NCI-H1436 treated with DMSO at 0.1 percent for 48 hours (cell line): ENCODE results near the gene GLRA3.

Source experiments
- DNase-seq: peaks from one replicate; lab custom pipeline; 2025; lab: John Stamatoyannopoulos, UW

GLRA3 gene

DNA sequence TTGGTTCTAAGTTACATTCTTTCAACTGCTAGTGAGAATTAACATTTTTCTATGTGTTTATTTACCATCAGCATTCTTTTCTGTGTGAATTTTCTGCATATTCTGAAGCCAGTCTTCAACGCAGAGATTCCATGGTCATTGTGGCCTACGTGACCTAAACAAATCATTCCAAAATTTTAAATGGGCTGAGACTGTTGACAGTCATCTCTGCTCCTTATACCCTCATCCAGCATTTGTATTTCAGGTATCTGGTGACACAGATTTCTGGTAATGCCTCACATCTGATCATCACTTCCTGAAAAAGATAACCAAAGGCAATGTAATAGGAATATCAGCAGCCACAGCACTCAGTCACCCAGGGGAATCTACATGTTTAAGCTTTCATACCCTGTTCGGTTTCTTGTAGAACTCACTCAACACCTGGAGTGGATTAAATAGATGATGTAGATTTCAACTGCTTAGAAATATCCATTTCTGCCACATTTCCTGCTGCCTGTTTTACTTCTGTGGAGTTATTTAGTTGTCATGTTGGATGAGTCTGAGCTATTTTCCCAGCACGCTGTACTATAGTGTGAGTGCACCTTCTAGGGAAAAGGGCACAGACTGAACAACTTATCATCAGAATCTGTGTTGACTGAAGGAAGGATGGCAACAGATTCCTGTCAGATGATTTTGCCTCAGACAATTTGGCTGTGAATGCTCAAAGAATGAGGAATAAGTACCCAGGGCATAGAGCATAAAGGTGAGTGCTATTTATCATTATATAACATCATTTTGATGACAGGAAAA lies 233.7 kb downstream of the GLRA3 start:
- DNase-seq = no peak

DNA sequence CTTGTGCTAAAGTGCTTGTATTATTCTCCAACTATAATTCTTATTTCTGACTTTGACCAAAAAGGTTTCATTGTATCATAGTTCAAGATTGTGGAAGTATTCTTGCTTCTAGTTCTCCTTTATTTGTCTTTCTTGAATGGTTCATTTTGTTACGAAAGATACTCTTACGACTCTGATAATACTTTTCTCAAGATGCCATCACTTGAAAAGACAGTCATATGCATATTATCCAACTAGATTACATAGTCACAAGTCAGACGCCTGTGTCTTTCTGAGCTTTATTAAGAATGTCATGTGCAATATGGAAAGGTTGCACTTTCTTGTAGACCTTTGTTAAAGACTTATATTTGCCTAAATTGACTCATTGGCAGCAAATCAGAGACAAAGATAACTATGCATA lies 235.3 kb downstream of the GLRA3 start:
- no peak for DNase-seq

DNA sequence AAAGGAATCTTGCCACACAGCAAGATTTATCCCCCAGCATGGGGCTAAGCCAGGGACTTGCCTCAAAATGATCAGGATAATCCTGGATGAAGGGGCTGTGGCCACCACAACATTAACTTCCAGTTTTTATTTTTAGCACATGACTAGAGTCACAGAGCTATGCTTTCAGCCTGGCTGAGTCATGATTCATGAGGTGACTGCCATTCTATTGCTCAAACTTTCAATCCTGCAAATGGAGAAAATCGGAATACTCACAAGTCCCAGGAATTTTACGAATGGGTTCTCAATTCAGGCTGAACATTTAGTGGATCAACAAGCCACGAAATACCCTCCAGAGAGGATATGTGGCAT lies 236.1 kb downstream of the GLRA3 start:
- DNase-seq = no peak

DNA sequence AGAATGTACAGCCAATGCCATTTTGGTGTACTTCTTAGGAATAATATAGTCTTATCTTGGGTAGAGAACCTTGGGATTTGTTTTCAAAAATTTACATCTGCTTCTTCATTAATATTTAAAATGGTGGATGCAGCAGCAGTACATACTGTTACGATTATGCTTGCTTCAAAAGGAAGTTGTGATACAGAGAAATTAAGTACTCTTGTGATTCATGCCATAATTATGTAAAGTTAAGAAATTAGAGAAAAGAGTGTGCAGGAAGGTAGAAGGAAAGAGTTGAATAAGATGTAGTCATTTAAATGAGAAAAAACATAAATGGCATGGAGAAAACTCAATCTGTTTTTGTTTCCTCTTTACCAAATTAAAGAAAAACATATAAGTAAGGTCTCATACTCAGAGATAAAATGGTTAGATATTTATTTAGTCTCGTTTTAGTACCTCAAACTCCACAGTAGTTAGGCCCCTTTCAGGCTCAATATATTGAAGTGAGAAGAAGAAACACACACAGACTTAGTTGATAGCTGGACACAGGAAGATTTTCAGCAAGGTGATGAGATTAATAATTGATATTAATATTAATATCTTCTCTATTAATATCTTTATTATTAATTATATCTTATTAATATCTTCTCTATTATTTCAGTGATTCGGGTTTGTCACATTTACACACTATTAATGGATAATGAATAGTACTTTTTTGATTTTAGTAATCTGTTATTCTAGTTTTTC lies 236.6 kb downstream of the GLRA3 start:
- no peak for DNase-seq

DNA sequence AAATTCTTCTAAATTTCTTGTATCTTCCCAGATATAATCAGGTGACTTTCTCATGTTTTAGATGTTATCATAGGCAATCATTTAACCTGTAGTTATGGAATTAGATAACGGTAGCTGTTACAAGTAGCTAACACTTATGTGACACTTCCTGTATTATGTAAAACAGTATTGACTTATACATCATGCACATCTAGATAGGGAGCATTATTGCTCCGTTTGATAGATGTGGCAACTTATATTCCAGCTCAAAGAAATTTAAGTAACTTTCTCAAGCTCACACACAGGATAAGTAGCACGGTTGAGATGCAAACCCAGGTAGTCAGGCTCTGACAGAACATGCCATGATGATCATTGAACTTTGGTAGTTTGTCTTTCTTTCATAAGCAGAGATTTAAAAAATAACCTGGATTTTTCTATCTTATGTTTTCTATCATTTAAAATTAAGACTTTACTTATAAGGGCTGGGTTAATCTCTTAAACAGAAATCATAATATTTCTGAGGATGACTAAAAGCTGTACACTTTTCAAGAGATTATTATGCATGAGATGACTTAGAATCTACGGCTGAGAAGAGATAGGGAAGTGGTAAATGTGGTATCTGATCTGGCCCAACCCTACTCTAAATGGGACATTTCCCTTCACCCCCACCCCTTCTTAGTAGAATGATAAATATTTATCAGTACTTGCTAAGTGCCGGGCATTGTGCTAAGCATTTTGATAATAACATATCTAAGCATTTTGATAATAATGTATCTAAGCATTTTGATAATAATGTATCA lies 237.6 kb downstream of the GLRA3 start:
- no peak for DNase-seq

DNA sequence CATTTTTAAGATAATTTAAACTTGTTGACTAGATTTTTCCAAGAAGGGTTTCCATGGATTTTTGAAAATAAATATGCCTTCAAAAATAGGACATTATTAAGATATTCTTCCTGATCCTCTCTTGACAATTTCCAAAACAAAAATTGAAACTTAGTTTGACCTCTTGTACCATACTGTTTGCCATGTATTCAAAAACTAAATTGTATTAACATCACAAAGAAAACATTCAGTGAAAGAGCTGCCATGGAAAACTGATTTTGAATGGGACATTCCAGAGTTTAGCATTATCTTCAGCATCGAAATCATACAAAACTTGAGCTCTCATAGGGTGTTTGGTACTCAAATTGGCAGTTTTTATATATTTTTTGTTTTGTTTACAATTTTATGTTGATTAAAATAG lies 238.7 kb downstream of the GLRA3 start:
- no peak for DNase-seq
